Stomach smooth muscle (tissue), 2 donors: ENCODE results near the gene SND1.

Experiments used
- H3K27ac ChIP-seq: one replicate; pipeline ENCODE4 v1.7.0; 2013; ENCODE audit warnings: mild to moderate bottlenecking, low read length, inconsistent platforms
- H3K27me3 ChIP-seq, 2 donors: one replicate each; pipeline ENCODE4 v1.7.0; 2013; ENCODE audit warnings: low read length in 2 of 2; ENCODE audit not compliant: insufficient read depth in 2 of 2, control insufficient read depth in 1 of 2
- H3K36me3 ChIP-seq, 2 donors: one replicate each; pipeline ENCODE4 v1.7.0; 2013; ENCODE audit warnings: low read length in 2 of 2; ENCODE audit not compliant: control insufficient read depth in 2 of 2, insufficient read depth in 2 of 2
- H3K4me1 ChIP-seq: one replicate; pipeline ENCODE4 v1.7.0; 2013; ENCODE audit warnings: low read length; ENCODE audit not compliant: control insufficient read depth, insufficient read depth
- H3K4me3 ChIP-seq, 2 donors: one replicate each; pipeline ENCODE4 v1.7.0; 2013; ENCODE audit warnings: low read length in 2 of 2
- H3K9ac ChIP-seq, 2 donors: one replicate each; pipeline ENCODE4 v1.7.0; 2013; ENCODE audit warnings: low read length in 2 of 2, mild to moderate bottlenecking in 1 of 2
- H3K9me3 ChIP-seq, 2 donors: one replicate each; pipeline ENCODE4 v1.7.0; 2013; ENCODE audit warnings: low read length in 2 of 2; ENCODE audit not compliant: control insufficient read depth in 2 of 2
- donor health status: healthy.
- donor health status: Pancreatic carcinoma.

Gene SND1

DNA sequence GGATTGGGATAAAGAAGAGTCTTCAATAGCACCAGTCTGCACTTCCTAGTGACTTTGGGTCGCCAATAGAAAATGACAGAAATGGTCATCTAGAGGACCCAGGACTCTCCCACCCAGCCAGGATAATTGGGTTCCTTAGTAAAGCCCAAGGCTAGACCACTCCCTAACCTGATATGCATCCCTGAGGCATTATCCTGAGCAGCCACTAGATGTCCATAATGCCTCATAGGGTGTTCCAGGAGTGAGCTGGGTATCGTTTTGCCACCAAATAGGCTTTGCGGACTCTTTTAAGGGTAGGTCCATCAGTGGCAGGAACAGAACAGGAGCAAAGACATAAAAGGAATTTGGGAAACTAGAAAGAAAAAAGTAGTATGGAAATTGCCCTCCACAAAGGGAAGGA is 383.7 kb downstream of the SND1 start:
- no peak overlapping the region for H3K9ac ChIP-seq
- no peaks in the 10 kb centered on the region for H3K9me3 ChIP-seq
- H3K4me1 ChIP-seq, result peaks cover 9% of the 10 kb centered on the region
- H3K27ac ChIP-seq, result no peak overlapping the region
- H3K4me3 ChIP-seq, result no peak overlapping the region
- H3K36me3 ChIP-seq, result no peaks in the 10 kb centered on the region
- no peaks in the 10 kb centered on the region for H3K27me3 ChIP-seq

DNA sequence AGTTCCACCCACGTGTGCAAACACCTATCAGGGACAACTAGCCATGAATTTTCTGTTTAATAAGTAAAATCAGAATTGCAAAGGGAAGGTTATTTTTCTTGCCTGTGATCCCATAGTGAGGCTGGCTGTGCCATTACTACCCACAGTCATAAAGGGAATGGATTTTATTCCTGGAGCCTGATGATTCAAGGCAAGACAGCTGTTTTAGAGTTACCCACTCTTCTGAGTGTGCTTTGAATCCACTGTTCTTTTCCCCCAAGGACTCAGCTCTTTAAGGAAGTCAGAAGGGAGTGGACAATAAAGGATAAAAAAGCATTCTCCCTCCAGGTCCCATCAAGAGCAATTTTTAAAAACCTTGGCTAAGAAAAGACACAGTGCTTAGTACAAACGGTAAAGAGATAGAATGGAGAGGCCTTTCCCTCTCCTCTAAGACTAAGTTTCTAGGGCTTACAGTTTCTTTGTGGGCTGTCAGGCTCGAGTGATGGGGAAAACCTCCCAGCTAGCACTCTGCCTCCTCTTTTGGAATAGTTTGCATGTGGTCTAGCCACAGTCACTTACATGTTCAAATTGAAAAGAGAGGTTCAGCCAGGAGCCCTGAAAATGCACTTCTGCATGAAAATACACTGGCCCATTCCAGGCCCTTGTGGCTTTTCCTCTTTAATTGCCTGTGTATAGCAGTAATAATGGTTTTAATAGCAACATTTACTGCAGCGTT is 384.4 kb downstream of the SND1 start:
- Histone ChIP-seq H3K9me3 (no peaks in the 10 kb centered on the region), H3K36me3 (no peaks in the 10 kb centered on the region), H3K4me1 (peaks cover 9% of the 10 kb centered on the region), H3K27me3 (no peaks in the 10 kb centered on the region), H3K9ac (no peak overlapping the region), H3K27ac (no peak overlapping the region), H3K4me3 (no peak overlapping the region)

- Histone ChIP-seq H3K9ac (no peak overlapping the region), H3K27me3 (no peaks in the 10 kb centered on the region), H3K9me3 (no peaks in the 10 kb centered on the region), H3K36me3 (no peaks in the 10 kb centered on the region), H3K27ac (no peak overlapping the region), H3K4me3 (no peak overlapping the region), H3K4me1 (peaks cover 9% of the 10 kb centered on the region)
Observed at GRCh38 chr7:128037081-128037480, 385.1 kb downstream of the SND1 start.

- H3K9me3 ChIP-seq, result no peaks in the 10 kb centered on the region
- H3K4me1 ChIP-seq, result peaks cover 1% of the 10 kb centered on the region
Observed at GRCh38 chr7:128037880-128038619, 386.1 kb downstream of the SND1 start.

DNA sequence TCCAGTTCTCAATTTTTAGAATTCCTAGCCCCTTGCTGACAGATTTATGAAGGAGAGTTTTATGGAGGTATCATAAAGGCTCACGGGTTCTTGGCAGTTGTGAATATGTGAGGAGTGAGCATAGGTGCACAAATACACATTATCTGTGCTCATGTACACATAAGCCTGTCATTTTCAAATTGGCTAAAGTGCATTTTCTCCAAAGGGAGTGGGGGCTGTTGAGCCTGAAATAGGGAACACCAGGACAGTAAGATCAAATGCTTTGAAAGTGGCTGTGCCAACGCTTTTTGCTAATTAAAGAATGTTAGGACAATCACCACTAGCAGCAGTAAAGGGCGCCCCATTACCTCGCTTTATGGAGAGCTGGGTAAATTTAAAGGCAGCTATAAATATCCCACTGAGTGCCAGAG is 387.6 kb downstream of the SND1 start:
- Histone ChIP-seq H3K4me1 (no peaks in the 10 kb centered on the region), H3K9ac (no peak overlapping the region), H3K36me3 (peaks cover 0 to 2% of the 10 kb centered on the region in 2 donors), H3K27me3 (no peaks in the 10 kb centered on the region), H3K27ac (no peak overlapping the region), H3K9me3 (no peaks in the 10 kb centered on the region), H3K4me3 (no peak overlapping the region)

More at GRCh38 chr7:128037880-128038619, 386.1 kb downstream of the SND1 start:
- no peak overlapping the region for H3K4me3 ChIP-seq
- H3K27me3 ChIP-seq, result no peaks in the 10 kb centered on the region
- no peak overlapping the region for H3K9ac ChIP-seq
- H3K27ac ChIP-seq, result no peak overlapping the region
- peaks cover 0 to 2% of the 10 kb centered on the region in 2 donors for H3K36me3 ChIP-seq

DNA sequence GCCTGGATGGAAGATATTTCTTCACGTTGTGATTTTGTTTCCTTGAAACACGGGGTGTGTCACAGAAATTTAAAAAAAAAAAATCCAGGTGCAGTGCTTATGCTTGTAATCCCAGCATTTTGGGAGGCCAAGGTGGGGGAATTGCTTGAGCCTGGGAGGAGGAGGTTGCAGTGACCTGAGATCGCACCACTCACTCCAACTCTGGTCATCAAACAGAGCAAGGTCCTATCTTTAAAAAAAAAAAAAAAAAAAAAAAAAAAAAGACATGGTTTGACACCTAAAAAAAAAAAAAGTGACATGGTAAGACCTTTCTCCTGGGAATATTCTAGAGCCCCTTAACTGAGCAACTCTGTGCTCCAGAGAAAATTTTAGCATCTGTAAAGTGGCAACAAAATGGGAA is 388.2 kb downstream of the SND1 start:
- no peaks in the 10 kb centered on the region for H3K9me3 ChIP-seq

DNA sequence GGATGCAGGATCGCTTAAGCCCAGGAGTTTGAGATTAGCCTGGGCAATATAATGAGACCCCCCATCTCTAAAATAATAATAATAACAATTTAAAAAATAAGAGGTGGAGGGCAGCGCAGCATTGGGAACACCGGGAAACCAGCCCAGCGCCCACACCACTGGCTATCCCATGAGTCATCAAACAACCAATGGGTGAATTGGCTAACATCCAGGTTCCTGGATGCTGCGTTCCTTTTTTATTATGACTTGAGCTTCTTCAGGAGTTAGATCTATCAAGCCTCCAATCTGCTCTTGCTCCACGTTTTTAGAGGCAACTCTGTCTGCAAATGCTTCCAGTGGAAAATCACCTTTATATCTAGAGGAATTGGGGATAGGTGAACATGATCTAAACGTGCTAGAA is 389.2 kb downstream of the SND1 start:
- Histone ChIP-seq H3K27ac (no peak overlapping the region), H3K9me3 (no peaks in the 10 kb centered on the region), H3K27me3 (no peaks in the 10 kb centered on the region), H3K9ac (no peak overlapping the region), H3K4me3 (no peak overlapping the region), H3K4me1 (no peaks in the 10 kb centered on the region), H3K36me3 (peaks cover 0 to 2% of the 10 kb centered on the region in 2 donors)

More for the DNA sequence above, 388.2 kb downstream of the SND1 start:
- no peak overlapping the region for H3K4me3 ChIP-seq
- H3K36me3 ChIP-seq, result peaks cover 0 to 2% of the 10 kb centered on the region in 2 donors
- H3K27me3 ChIP-seq, result no peaks in the 10 kb centered on the region
- H3K9ac ChIP-seq, result no peak overlapping the region
- no peak overlapping the region for H3K27ac ChIP-seq
- no peaks in the 10 kb centered on the region for H3K4me1 ChIP-seq

- peaks cover 0 to 2% of the 10 kb centered on the region in 2 donors for H3K36me3 ChIP-seq
- H3K9me3 ChIP-seq, result no peaks in the 10 kb centered on the region
- no peak overlapping the region for H3K9ac ChIP-seq
- no peak overlapping the region for H3K27ac ChIP-seq
- no peak overlapping the region for H3K4me3 ChIP-seq
- H3K27me3 ChIP-seq, result no peaks in the 10 kb centered on the region
- H3K4me1 ChIP-seq, result no peaks in the 10 kb centered on the region
Observed at GRCh38 chr7:128042012-128042411, 390.0 kb downstream of the SND1 start.

DNA sequence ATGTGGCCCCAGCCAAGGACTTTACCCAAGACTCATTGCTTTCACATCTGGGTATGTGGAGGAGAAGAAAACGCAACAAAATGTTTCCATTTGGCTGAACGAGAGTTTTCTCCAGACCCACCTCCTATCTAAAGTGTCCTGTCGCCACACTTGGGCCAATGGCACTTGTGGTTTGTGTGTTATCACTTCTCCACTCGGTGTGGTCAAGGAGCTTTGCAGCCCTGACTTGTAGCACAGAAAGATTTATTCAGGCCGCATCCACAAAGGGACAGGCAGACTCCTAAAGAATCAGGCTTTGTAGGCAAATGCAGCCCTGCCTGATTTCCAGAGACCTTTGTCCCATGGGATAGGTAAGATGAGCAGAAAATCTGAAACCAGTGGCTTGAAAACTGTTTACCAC is 392.1 kb downstream of the SND1 start:
- Histone ChIP-seq H3K4me3 (no peak overlapping the region), H3K9me3 (no peaks in the 10 kb centered on the region), H3K27me3 (no peaks in the 10 kb centered on the region), H3K36me3 (peaks cover 0 to 2% of the 10 kb centered on the region in 2 donors), H3K4me1 (no peaks in the 10 kb centered on the region), H3K9ac (no peak overlapping the region), H3K27ac (no peak overlapping the region)

DNA sequence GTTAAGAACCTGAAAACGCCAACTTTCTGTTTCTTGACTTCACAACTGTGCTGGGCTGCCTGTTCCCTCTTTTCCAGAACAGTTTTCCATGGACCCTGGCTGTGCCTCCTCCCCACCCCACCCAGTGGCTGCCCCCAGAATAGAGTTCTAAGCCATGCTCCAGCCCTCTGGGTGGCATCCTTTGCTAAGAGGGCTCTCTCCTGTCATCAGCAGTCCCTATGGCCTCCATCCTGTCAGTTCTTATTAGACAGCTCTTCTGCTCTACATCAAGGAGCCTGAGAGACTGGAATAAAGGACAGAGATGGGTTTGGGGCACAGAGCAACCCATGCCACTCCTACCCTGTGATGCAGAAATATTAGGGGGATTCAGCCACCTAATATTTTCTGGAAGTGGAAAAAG is 393.2 kb downstream of the SND1 start:
- no peak overlapping the region for H3K27ac ChIP-seq
- no peaks in the 10 kb centered on the region for H3K9me3 ChIP-seq
- no peak overlapping the region for H3K9ac ChIP-seq
- H3K4me3 ChIP-seq, result no peak overlapping the region
- no peaks in the 10 kb centered on the region for H3K27me3 ChIP-seq
- no peaks in the 10 kb centered on the region for H3K4me1 ChIP-seq
- H3K36me3 ChIP-seq, result peaks cover 0 to 2% of the 10 kb centered on the region in 2 donors

- Histone ChIP-seq H3K36me3 (peaks cover 0 to 2% of the 10 kb centered on the region in 2 donors), H3K9ac (no peak overlapping the region), H3K9me3 (no peaks in the 10 kb centered on the region), H3K27me3 (no peaks in the 10 kb centered on the region), H3K27ac (no peak overlapping the region), H3K4me3 (no peak overlapping the region), H3K4me1 (no peaks in the 10 kb centered on the region)
Observed at GRCh38 chr7:128045766-128046165, 393.8 kb downstream of the SND1 start.
